Measurements from ENCODE around the gene SH3GL1. TPM values are rescaled to one million over a fixed set of nuclear protein-coding genes. Genes with fewer than 3 reads are reported as not detected.

Gene SH3GL1
- total RNA-seq, 1 donor from 2014 or later: 16.2 TPM

DNA sequence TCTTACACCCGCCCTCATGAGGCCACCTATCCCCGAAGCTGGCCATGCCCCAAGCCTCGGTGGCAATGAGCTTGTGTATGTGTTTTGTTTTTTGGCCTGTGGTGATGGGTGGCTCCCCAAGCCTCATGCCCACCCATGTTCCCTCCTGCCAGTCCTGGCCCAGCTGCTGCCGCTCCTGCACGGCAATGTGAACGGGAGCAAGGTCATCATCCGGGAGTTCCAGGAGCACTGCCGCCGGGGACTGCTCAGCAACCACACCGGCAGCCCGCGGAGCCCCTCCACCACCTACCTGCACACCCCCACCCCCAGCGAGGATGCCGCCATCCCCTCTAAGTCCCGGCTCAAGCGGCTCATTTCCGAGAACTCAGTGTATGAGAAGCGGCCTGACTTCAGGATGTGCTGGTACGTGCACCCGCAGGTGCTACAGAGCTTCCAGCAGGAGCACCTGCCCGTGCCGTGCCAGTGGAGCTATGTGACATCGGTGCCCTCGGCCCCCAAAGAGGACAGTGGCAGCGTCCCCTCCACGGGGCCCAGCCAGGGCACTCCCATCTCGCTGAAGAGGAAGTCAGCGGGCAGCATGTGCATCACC, 32.7 kb upstream of the SH3GL1 start:
- no peaks in the 10 kb centered on the region for H3K9me3 ChIP-seq (ENCODE audit: control insufficient read depth in 3 of 3, low read length in 3 of 3)
- no peak overlapping the region for H3K9ac ChIP-seq (ENCODE audit: low read depth in 1 of 3, low read length in 3 of 3)
- H3K4me1 ChIP-seq (ENCODE audit: control insufficient read depth in 3 of 3, insufficient read depth in 3 of 3, low read length in 3 of 3): no peaks in the 10 kb centered on the region
- H3K27ac ChIP-seq (ENCODE audit: low read depth, low read length): no peak overlapping the region
- no peak overlapping the region for H3K4me3 ChIP-seq (ENCODE audit: low read length in 3 of 3)
- no peaks in the 10 kb centered on the region for H3K27me3 ChIP-seq (ENCODE audit: control insufficient read depth in 3 of 3, insufficient read depth in 3 of 3, low read length in 3 of 3)
- peaks cover 22 to 34% (median 29%) of the 10 kb centered on the region in 3 donors for H3K36me3 ChIP-seq (ENCODE audit: control insufficient read depth in 3 of 3, insufficient read depth in 3 of 3, low read length in 3 of 3)

DNA sequence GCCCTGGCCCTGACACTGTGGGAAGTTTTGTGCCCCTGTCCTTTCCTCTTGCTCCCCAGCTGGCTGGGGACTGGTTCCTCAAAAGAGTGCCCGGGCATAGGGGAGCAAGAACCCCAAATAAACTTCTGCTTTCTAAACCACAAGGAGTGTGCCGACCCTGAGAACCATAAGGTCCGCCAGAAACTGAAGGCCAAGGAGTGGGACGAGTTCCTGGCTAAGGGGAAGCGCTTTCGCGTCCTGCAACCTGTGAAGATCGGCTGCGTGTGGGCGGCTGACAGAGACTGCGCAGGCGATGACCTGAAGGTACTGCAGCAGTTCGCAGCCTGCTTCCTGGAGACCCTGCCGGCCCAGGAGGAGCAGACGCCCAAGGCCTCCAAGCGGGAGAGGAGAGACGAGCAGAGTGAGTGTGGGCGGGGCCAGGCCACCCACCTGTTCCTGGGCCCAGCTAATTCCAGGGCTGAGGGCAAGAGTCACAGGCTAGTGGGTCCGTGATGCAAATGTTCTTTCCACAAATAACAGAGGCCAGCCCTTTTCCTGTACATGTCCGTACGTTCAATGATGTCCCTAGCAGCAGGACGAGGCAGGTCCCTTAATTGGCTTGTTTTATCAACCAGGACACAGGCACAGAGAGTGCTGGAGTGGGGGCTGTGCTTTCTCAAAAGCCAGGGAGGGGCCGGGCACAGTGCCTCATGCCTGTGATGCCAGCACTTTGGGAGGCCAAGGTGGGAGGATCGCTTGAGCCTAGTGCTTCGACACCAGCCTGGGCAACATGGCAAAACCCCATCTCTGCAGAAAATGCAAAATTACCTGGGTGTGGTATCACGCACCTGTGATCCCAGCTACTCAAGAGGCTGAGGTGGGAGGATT, 31.7 kb upstream of the SH3GL1 start:
- Histone ChIP-seq H3K9ac (ENCODE audit: low read depth in 1 of 3, low read length in 3 of 3) (no peak overlapping the region), H3K4me1 (ENCODE audit: control insufficient read depth in 3 of 3, insufficient read depth in 3 of 3, low read length in 3 of 3) (no peaks in the 10 kb centered on the region), H3K27ac (ENCODE audit: low read depth, low read length) (no peak overlapping the region), H3K27me3 (ENCODE audit: control insufficient read depth in 3 of 3, insufficient read depth in 3 of 3, low read length in 3 of 3) (no peaks in the 10 kb centered on the region), H3K4me3 (ENCODE audit: low read length in 3 of 3) (no peak overlapping the region), H3K36me3 (ENCODE audit: control insufficient read depth in 3 of 3, insufficient read depth in 3 of 3, low read length in 3 of 3) (peaks cover 22 to 34% (median 29%) of the 10 kb centered on the region in 3 donors), H3K9me3 (ENCODE audit: control insufficient read depth in 3 of 3, low read length in 3 of 3) (no peaks in the 10 kb centered on the region)

DNA sequence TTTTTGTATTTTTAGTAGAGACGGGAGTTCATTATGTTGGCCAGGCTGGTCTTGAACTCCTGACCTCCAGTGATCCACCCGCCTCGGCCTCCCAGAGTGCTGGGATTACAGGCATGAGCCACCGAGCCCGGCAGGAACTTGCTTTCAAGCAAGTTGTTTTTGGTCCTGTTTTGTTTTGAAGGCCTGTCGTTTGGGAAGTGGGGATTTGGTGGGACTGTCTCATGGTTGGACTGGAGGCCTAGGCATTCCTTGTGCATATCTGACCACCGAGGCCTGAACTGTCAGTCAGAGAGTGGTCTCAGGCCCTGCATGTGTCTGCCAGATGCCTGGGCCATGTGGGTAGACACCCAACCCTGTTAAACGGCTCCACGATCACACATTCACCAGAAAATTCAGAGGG, 30.9 kb upstream of the SH3GL1 start:
- no peak overlapping the region for H3K9ac ChIP-seq (ENCODE audit: low read depth in 1 of 3, low read length in 3 of 3)
- no peak overlapping the region for H3K4me3 ChIP-seq (ENCODE audit: low read length in 3 of 3)
- H3K9me3 ChIP-seq (ENCODE audit: control insufficient read depth in 3 of 3, low read length in 3 of 3): no peaks in the 10 kb centered on the region
- no peaks in the 10 kb centered on the region for H3K4me1 ChIP-seq (ENCODE audit: control insufficient read depth in 3 of 3, insufficient read depth in 3 of 3, low read length in 3 of 3)
- peaks cover 22 to 34% (median 29%) of the 10 kb centered on the region in 3 donors for H3K36me3 ChIP-seq (ENCODE audit: control insufficient read depth in 3 of 3, insufficient read depth in 3 of 3, low read length in 3 of 3)
- no peak overlapping the region for H3K27ac ChIP-seq (ENCODE audit: low read depth, low read length)
- H3K27me3 ChIP-seq (ENCODE audit: control insufficient read depth in 3 of 3, insufficient read depth in 3 of 3, low read length in 3 of 3): no peaks in the 10 kb centered on the region

DNA sequence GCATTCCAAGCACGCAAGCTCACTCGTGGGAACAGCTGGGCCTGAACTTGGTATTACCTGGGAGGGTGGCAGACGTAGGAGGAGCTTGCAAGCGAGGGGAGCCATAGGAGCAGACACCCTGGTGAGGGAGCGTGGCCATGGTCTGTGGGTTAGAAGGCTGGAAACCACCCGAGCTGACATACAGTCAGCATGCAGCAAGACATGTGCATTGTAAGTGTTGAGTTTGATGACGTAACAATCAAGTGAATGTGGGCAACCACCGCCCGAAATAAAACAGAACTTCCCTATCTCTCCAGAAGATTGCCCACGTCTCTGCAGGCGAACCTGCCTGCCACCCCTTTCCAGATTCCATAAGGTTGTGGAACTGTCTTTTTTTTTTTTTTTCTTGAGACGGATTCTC, 30.4 kb upstream of the SH3GL1 start:
- Histone ChIP-seq H3K9ac (ENCODE audit: low read depth in 1 of 3, low read length in 3 of 3) (no peak overlapping the region), H3K9me3 (ENCODE audit: control insufficient read depth in 3 of 3, low read length in 3 of 3) (no peaks in the 10 kb centered on the region), H3K27me3 (ENCODE audit: control insufficient read depth in 3 of 3, insufficient read depth in 3 of 3, low read length in 3 of 3) (no peaks in the 10 kb centered on the region), H3K4me3 (ENCODE audit: low read length in 3 of 3) (no peak overlapping the region), H3K36me3 (ENCODE audit: control insufficient read depth in 3 of 3, insufficient read depth in 3 of 3, low read length in 3 of 3) (peaks cover 22 to 34% (median 29%) of the 10 kb centered on the region in 3 donors), H3K4me1 (ENCODE audit: control insufficient read depth in 3 of 3, insufficient read depth in 3 of 3, low read length in 3 of 3) (no peaks in the 10 kb centered on the region), H3K27ac (ENCODE audit: low read depth, low read length) (no peak overlapping the region)

DNA sequence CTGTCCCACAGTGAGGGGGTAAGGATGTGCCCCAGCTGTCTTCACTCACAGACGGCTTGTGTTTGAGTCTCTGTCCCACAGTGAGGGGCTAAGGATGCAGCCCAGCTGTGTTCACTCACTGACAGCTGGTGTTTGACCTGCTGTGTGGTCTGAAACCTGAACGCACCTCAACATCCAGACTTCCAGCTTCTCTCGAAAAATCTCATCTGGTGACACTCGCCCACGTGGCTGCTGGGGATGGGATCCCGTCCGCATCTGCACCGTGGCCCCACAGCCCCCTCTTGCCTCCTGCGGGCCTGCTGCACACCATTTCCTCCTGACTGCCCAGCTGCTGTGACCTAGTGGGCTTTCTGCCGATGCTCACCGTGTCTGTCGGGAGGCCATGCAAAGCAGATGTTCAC, 29.4 kb upstream of the SH3GL1 start:
- Histone ChIP-seq H3K9ac (ENCODE audit: low read depth in 1 of 3, low read length in 3 of 3) (peak overlapping the region in 1 of 3 donors; percentile 8), H3K4me1 (ENCODE audit: control insufficient read depth in 3 of 3, insufficient read depth in 3 of 3, low read length in 3 of 3) (no peaks in the 10 kb centered on the region), H3K36me3 (ENCODE audit: control insufficient read depth in 3 of 3, insufficient read depth in 3 of 3, low read length in 3 of 3) (peaks cover 19 to 37% (median 29%) of the 10 kb centered on the region in 3 donors), H3K9me3 (ENCODE audit: control insufficient read depth in 3 of 3, low read length in 3 of 3) (no peaks in the 10 kb centered on the region), H3K4me3 (ENCODE audit: low read length in 3 of 3) (no peak overlapping the region), H3K27me3 (ENCODE audit: control insufficient read depth in 3 of 3, insufficient read depth in 3 of 3, low read length in 3 of 3) (no peaks in the 10 kb centered on the region), H3K27ac (ENCODE audit: low read depth, low read length) (no peak overlapping the region)

DNA sequence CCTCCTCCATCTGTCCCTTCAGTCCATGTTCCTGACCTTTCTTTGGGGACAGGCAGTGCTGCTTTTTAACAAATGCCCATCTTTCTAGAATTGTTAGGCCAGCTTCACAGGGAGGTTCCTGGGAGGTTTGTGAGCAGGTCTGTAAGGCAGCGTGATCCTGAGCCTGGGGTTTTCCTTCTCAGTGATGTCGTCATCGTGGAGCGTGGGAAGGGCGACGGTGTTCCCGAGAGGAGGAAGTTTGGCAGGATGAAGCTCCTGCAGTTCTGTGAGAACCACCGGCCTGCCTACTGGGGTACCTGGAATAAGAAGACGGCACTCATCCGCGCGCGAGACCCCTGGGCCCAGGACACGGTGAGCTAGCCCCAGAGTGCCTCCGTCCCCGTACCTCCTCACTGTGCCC, 28.9 kb upstream of the SH3GL1 start:
- Histone ChIP-seq H3K27me3 (ENCODE audit: control insufficient read depth in 3 of 3, insufficient read depth in 3 of 3, low read length in 3 of 3) (no peaks in the 10 kb centered on the region), H3K4me1 (ENCODE audit: control insufficient read depth in 3 of 3, insufficient read depth in 3 of 3, low read length in 3 of 3) (no peaks in the 10 kb centered on the region), H3K36me3 (ENCODE audit: control insufficient read depth in 3 of 3, insufficient read depth in 3 of 3, low read length in 3 of 3) (peaks cover 19 to 37% (median 26%) of the 10 kb centered on the region in 3 donors), H3K4me3 (ENCODE audit: low read length in 3 of 3) (no peak overlapping the region), H3K9ac (ENCODE audit: low read depth in 1 of 3, low read length in 3 of 3) (no peak overlapping the region), H3K27ac (ENCODE audit: low read depth, low read length) (no peak overlapping the region), H3K9me3 (ENCODE audit: control insufficient read depth in 3 of 3, low read length in 3 of 3) (no peaks in the 10 kb centered on the region)

- Histone ChIP-seq H3K27me3 (ENCODE audit: control insufficient read depth in 3 of 3, insufficient read depth in 3 of 3, low read length in 3 of 3) (no peaks in the 10 kb centered on the region), H3K27ac (ENCODE audit: low read depth, low read length) (no peak overlapping the region), H3K4me1 (ENCODE audit: control insufficient read depth in 3 of 3, insufficient read depth in 3 of 3, low read length in 3 of 3) (no peaks in the 10 kb centered on the region), H3K9ac (ENCODE audit: low read depth in 1 of 3, low read length in 3 of 3) (no peak overlapping the region), H3K36me3 (ENCODE audit: control insufficient read depth in 3 of 3, insufficient read depth in 3 of 3, low read length in 3 of 3) (peaks cover 21 to 37% (median 29%) of the 10 kb centered on the region in 3 donors), H3K9me3 (ENCODE audit: control insufficient read depth in 3 of 3, low read length in 3 of 3) (no peaks in the 10 kb centered on the region), H3K4me3 (ENCODE audit: low read length in 3 of 3) (no peak overlapping the region)
These were observed 28.1 kb upstream of the SH3GL1 start for GRCh38 chr19:4428326-4428975.

DNA sequence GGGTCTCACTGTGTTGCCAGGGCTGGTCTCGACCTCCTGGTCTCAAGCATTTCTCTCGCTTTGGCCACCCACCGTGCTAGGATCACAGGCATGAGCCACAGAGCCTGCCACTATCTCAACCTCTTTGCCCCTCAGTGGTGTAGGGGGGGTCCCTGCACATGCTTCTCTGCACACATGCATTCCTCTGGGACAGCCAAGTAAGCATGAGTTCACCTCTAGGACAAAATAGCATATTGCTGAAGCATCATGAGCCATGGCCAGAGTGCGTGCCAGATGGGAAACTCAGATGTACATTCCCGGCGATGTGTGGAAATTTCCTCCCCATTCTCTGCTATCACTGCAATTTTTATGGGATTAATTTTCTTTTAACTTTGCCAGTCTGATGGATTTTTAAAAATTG, 25.2 kb upstream of the SH3GL1 start:
- H3K9ac ChIP-seq (ENCODE audit: low read depth in 1 of 3, low read length in 3 of 3): no peak overlapping the region
- no peak overlapping the region for H3K27ac ChIP-seq (ENCODE audit: low read depth, low read length)
- peaks cover 16 to 23% (median 19%) of the 10 kb centered on the region in 3 donors for H3K36me3 ChIP-seq (ENCODE audit: control insufficient read depth in 3 of 3, insufficient read depth in 3 of 3, low read length in 3 of 3)
- no peak overlapping the region for H3K4me3 ChIP-seq (ENCODE audit: low read length in 3 of 3)
- H3K9me3 ChIP-seq (ENCODE audit: control insufficient read depth in 3 of 3, low read length in 3 of 3): no peaks in the 10 kb centered on the region
- H3K4me1 ChIP-seq (ENCODE audit: control insufficient read depth in 3 of 3, insufficient read depth in 3 of 3, low read length in 3 of 3): no peaks in the 10 kb centered on the region
- H3K27me3 ChIP-seq (ENCODE audit: control insufficient read depth in 3 of 3, insufficient read depth in 3 of 3, low read length in 3 of 3): no peaks in the 10 kb centered on the region

GRCh38 chr19:4423416-4424126, 23.2 kb upstream of the SH3GL1 start:
- no peaks in the 10 kb centered on the region for H3K9me3 ChIP-seq (ENCODE audit: control insufficient read depth in 3 of 3, low read length in 3 of 3)
- H3K4me3 ChIP-seq (ENCODE audit: low read length in 3 of 3): no peak overlapping the region
- H3K9ac ChIP-seq (ENCODE audit: low read depth in 1 of 3, low read length in 3 of 3): no peak overlapping the region
- no peak overlapping the region for H3K27ac ChIP-seq (ENCODE audit: low read depth, low read length)
- peaks cover 6 to 12% (median 8%) of the 10 kb centered on the region in 3 donors for H3K36me3 ChIP-seq (ENCODE audit: control insufficient read depth in 3 of 3, insufficient read depth in 3 of 3, low read length in 3 of 3)
- H3K4me1 ChIP-seq (ENCODE audit: control insufficient read depth in 3 of 3, insufficient read depth in 3 of 3, low read length in 3 of 3): no peaks in the 10 kb centered on the region
- H3K27me3 ChIP-seq (ENCODE audit: control insufficient read depth in 3 of 3, insufficient read depth in 3 of 3, low read length in 3 of 3): no peaks in the 10 kb centered on the region
